Breast epithelium (tissue), 3 donors: ENCODE data around the gene AFF3.

Experiments used
- POLR2A ChIP-seq: fragments of 450-650 bp; IDR thresholded peaks from one replicate; pipeline ENCODE4 v1.6.1; 2016; ENCODE audit warnings: antibody characterized with exemption, mild to moderate bottlenecking, moderate library complexity
- TF ChIP-seq, protein P1 (sequence below), 3 donors: fragments of 450-650 bp; IDR thresholded peaks; one replicate each; pipeline ENCODE4 v1.5.1; 2016 to 2017; ENCODE audit warnings: antibody characterized with exemption in 3 of 3, mild to moderate bottlenecking in 3 of 3, moderate library complexity in 3 of 3

DNA sequence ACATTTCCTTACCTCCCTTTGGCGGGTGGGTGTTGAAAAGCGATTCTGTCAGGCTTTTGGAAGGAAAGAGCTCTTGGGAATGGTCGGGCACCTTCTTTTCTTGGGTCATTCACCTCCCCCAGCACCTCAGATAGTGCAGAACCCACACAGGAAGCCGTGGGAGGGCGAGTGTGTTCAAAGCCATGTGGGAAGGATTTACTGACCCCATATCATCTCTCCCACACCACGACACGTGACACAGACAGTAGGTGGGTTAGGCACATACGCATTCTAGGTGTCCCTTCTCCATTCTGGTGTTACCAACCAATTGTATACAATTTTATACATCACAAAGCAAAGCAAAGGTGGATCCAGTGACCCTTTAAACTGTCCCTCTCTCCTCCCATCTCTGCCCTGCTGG, 388.9 kb downstream of the AFF3 start:
- TF ChIP-seq, protein P1, sequence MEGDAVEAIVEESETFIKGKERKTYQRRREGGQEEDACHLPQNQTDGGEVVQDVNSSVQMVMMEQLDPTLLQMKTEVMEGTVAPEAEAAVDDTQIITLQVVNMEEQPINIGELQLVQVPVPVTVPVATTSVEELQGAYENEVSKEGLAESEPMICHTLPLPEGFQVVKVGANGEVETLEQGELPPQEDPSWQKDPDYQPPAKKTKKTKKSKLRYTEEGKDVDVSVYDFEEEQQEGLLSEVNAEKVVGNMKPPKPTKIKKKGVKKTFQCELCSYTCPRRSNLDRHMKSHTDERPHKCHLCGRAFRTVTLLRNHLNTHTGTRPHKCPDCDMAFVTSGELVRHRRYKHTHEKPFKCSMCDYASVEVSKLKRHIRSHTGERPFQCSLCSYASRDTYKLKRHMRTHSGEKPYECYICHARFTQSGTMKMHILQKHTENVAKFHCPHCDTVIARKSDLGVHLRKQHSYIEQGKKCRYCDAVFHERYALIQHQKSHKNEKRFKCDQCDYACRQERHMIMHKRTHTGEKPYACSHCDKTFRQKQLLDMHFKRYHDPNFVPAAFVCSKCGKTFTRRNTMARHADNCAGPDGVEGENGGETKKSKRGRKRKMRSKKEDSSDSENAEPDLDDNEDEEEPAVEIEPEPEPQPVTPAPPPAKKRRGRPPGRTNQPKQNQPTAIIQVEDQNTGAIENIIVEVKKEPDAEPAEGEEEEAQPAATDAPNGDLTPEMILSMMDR (IDR thresholded peaks at IDR 0.05): no peak
- no peak for TF ChIP-seq POLR2A
